Posterior cingulate gyrus (tissue), 11 donors: Measurements from ENCODE around the gene RBL1.
A peak's percentile ranks its signal among the peaks of the same experiment; 100 is the strongest.
"Not testable (repeated sequence)": the region's sequence is repeated elsewhere in the genome, so short reads cannot be mapped to it uniquely, and the experiment has no call there.

Experiments
- DNase-seq, 10 donors: peaks; one replicate each; pipeline versions ENCODE4 v3.0.0 to v3.0.0-alpha.2; 2020 to 2021; ENCODE audit warnings: mixed read lengths in 3 of 10
- intact Hi-C: fragments of 100-400 bp; cut with DNase I; formaldehyde crosslinking; loops from one replicate; pipeline ENCODE4 v1.15.1; 2023

Gene RBL1

DNA sequence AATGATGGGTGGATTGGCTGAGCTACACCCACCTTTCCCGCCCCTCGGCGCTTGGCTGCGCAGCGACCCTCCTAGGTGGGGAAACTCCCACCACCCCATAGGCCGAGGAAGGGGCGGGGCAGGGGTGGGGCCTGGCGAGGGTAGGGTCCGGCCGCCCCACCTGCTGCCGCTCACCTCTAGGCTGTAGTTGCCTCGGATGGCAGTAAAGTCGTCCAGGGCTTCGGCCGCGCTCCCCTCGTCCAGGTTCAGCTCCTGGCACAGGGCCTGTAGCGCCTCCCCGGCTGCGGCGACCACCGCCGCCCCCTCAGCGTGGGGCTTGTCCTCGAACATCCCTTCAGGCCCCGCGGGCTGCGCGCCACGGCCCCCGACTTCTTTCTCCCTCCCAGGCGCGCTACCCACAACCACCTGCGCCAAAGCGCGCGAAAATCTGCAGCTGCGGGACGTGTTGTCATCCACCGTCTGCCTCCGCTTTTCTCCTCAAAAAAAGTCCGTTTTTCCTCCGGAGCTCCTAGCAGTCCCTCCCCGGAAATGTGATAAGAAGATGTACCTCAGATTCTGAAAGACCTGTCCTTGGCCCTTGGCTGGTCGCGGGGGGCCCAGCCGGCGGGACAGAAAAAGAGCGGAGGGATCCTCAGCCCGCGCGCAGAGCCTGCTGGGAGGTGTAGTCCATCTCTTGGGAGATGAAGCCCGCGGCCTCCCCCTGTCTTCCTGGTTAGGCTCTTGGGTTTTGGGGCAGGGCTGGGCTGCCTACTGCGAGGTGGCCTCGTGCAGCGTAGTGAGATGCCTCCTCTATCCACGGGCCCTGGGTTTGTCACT lies at the start of gene RBL1:
RBL1 (minus strand) TSS at position 399 of the 816 bp plus-strand sequence; CDS start at position 330, 69 bp downstream.
- intact Hi-C loops, result loop anchor here (1.0 kb wide), 1 partner anchor 146 kb away; no protein-coding TSS in a partner anchor
- DNase-seq, result peak; percentile 75 to 97 (median 84)

DNA sequence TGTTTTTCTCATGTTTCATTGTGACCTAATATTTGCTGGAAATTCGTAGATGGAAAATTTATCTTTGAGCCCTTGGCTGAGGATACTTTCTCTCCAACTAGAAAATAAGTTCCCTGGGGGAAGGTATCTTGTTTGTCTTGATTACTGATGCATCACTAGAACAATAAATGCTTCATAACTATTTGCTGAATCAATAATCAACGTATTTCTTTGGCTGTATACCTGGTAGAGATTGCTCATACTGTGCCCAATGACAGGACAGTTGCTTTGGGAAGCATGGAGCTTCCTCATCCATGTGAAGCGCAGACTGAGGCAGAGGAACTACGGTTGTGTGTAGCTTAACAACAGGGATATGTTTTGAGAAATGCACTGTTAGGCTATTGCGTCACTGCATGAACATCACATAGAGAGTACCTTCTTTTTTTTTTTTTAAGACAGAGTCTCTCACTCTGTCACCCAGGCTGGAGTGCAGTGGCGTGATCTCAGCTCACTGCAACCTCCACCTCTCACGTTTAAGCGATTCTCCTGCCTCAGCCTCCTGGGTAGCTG lies 49.1 kb upstream of the RBL1 start:
- intact Hi-C loops, result no loop called here
- no peak for DNase-seq

- intact Hi-C loops, result no loop called here
- DNase-seq, result no peak
Observed at GRCh38 chr20:37142708-37143107, 46.9 kb upstream of the RBL1 start.

DNA sequence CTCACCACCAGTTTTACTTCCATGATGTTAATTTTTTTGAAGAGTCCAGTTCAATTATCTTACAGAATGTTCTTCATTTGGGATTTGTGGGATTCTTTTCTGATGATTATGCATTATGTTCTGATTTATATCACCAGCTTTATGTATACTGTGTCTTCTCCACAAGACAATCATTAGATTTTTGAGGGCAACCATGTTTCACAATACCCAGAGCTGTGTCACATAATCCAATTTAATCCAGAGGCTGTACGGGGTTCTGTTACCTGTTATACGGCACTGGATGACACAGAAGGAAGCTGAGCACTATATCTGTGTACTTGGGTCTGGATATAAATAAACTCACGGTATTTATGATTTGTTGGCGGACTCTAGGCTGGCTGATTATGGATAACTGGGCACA lies 41.8 kb upstream of the RBL1 start:
- intact Hi-C loops, result no loop called here

GRCh38 chr20:37133952-37134351 lies 38.2 kb upstream of the RBL1 start:
- DNase-seq, result no peak
- intact Hi-C loops, result no loop called here

More for the DNA sequence above, 41.8 kb upstream of the RBL1 start:
- DNase-seq, result no peak

DNA sequence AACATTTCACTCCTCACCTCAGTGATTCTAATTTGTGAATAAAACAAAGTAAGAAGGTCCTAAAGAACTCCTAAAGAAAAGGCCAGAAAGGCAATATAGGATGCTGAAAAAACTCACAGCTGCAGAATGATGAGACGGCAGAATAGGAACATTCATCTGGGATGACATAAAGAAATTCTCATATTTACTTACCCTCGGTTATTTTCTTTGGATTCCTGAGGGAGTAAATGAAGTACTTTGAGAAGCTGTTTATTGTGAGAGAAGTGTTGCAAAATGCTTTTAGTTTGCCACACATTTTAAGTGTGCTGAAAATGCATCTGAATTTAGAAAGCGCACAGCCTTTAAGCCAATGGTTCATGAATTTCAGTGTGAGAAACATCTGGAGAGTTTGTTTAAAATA lies 35.7 kb upstream of the RBL1 start:
- intact Hi-C loops, result no loop called here
- no peak for DNase-seq

DNA sequence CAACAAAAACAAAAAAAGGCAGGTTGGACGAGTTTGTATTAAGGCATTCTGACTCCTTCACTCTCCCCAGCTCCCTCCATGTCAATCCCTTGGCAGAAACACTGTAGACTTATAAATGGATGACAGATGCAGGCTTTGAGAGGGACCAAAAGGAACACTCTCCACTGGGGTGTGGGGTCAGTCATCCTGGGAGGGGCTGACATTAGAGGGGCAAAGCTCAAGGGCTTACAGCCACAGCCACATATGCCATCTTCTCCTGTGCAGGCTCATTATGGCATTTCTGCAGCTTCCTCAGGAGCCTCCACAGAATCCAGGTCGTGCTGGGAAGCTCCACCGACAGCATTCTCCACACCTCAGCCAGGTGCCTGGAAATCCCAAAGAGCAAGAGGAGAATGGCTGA lies 33.0 kb upstream of the RBL1 start:
- intact Hi-C loops, result no loop called here
- DNase-seq, result no peak

DNA sequence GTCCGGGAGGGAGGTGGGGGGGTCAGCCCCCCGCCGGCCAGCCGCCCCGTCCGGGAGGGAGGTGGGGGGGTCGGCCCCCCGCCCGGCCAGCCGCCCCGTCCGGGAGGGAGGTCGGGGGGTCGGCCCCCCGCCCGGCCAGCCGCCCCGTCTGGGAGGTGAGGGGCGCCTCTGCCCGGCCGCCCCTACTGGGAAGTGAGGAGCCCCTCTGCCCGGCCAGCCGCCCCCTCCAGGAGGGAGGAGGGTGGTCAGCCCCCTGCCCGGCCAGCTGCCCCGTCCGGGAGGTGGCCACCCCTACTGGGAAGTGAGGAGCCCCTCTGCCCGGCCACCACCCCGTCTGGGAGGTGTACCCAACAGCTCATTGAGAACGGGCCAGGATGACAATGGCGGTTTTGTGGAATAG lies 30.5 kb upstream of the RBL1 start:
- intact Hi-C loops, DNase-seq: not testable (repeated sequence)

DNA sequence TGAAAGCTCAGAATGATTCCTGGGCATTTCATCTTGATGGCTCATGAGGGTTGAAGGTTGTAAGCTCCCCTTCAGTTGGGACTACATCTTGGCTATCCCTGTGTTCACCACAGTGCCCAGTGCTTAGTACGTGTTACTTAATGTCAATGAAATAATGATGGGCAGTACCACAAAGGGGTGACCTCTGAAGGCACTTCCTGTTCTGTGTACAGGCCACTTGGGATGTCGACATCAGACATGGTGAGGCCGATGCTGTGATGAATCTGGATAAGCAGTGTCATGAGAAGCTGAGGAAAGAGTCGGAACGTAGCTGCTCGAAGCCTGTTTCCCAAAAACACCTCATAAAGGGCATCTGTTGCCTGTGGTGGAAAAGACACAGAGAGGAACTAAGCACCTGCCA lies 27.6 kb upstream of the RBL1 start:
- intact Hi-C loops, result no loop called here
- DNase-seq, result no peak

GRCh38 chr20:37120497-37120896 lies 24.7 kb upstream of the RBL1 start:
- intact Hi-C loops, result no loop called here
- no peak for DNase-seq

GRCh38 chr20:37119356-37120036 lies 23.7 kb upstream of the RBL1 start:
- intact Hi-C loops, result no loop called here
- DNase-seq, result no peak

DNA sequence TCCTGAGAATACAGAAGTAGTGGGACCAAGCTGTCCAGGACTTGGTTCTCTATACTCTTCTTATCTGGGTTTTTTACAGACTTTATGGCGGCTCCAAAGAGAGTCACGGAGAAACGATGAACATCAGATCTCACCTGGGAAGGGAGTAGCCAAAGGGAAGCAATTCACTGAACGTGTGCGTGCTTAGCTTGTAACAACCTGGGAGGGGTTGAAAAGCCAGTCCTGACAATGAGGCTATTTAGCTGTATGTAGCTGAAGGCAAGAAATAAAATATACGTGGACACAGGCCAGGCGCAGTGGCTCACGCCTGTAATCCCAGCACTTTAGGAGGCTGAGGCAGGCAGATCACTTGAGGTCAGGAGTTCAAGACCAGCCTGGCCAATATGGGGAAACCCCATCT lies 18.2 kb upstream of the RBL1 start:
- intact Hi-C loops, result no loop called here

GRCh38 chr20:37111926-37112455 lies 16.2 kb upstream of the RBL1 start:
- DNase-seq, result no peak

More for the DNA sequence above, 18.2 kb upstream of the RBL1 start:
- DNase-seq, result no peak

GRCh38 chr20:37108676-37109075 lies 12.9 kb upstream of the RBL1 start:
- intact Hi-C loops, result no loop called here
- no peak for DNase-seq

More at GRCh38 chr20:37111926-37112455, 16.2 kb upstream of the RBL1 start:
- intact Hi-C loops, result no loop called here

DNA sequence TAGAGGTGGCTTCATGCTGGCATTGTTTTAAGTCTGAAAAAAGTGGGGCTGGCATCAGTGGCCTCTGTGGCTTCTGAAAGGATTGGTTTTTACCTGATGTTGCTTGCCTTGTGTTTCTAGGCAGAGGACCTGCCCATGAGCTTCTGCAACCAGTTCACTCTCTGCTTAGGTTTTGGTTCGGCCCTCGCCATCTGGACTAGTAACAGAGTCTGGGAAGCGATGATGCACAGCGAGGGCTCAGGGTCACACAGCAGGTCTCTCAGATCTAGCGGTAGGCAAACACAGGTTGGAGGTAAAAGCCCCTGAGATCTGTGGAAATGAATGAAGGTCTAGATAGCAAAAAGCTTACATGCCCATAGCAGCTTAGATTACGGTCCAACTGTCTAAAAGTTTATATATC lies 6.8 kb upstream of the RBL1 start:
- intact Hi-C loops, result loop anchor here (5.0 kb wide), 1 partner anchor 70 kb away; no protein-coding TSS in a partner anchor
- DNase-seq, result no peak

- no peak for DNase-seq
- intact Hi-C loops, result loop anchor here (1.0 kb wide), 1 partner anchor 146 kb away; no protein-coding TSS in a partner anchor
Observed at GRCh38 chr20:37096415-37097041, 731 bp upstream of the RBL1 start.

DNA sequence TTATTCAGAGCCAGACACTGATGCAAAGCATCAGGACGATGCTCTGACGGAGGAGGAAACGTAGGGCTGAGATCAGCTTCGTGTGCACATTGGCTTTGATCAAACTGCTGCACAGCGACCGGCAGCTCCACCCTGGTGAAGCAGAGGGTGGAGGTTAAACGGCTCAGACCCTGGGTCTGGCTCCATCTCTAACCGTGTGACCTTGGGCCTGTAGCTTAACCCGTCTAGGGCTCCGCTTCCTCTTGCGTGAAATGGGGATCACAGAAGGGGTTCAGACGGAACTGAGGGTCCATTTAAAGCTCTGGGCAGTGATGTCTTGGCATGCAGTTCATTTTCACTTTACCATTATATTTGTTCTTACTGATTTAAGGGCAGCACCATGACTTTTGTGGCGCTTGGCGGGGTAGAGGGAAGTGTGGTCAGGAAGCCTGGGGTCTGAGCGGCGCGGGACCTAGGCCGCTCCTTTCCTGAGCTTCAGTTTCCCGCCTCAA lies 644 bp downstream of the RBL1 start:
- intact Hi-C loops, result no loop called here
- DNase-seq, result peak in 1 of 10 donors; percentile 79

- DNase-seq, result no peak
- intact Hi-C loops, result no loop called here
Observed at GRCh38 chr20:37090407-37090806, 5.4 kb downstream of the RBL1 start.

- DNase-seq, result no peak
- intact Hi-C loops, result no loop called here
Observed at GRCh38 chr20:37081717-37082289, 14.0 kb downstream of the RBL1 start.

DNA sequence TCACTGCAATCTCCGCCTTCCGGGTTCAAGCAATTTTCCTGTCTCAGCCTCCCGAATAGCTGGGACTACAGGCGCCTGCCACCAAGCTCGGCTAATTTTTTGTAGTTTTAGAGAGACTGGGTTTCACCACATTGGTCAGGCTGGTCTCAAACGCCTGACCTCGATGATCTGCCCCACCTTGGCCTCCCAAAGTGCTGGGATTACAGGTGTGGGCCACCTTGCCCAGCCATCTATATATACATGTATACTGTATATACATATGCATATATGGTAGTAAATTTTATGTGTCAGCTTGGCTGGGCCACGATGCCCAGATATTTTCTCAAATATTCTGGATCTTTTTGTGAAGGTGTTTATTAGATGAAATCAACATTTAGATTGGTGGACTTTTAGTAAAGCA lies 18.8 kb downstream of the RBL1 start:
- intact Hi-C loops, result no loop called here
- no peak for DNase-seq
